Measurements from ENCODE around the gene POLR3G.

Gene POLR3G

DNA sequence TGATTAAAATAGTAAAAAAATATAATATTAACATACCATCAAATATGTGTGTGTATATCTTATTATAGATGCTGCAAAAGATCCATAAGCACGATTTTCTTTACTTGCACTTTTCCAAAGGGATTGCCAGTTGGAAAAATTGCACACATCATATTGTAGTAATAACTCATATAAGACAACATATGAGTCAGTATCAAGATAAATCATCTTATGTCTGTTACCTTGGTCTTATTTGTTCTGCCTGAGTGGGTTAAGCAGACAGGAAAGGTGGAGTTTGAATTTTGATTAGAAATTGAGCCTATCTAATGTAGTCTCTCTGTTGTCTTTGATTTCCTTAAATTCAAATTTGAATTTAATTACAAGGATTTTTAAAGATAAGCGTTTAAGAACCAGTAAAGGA is 30.1 kb downstream of the POLR3G start:
- no peak for DNase-seq

DNA sequence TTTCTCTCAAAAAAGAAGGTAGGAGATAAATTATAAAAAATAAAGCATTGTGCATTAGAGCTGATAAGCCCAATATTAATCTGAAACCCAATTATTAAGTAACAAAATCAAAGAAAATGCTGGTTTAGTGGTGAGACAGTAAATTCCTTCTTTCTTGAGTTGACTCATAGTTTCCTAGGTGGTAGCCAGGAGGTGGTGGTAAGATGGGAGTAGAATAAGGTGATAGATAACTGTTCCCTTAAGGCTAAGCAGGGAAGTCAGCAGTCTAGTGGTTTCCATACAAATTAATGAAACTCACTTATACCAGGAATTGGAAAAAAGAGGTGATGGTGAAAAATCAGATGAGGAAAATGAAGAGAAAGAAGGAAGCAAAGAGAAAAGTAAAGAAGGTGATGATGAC is 31.6 kb downstream of the POLR3G start:
- DNase-seq = no peak

DNA sequence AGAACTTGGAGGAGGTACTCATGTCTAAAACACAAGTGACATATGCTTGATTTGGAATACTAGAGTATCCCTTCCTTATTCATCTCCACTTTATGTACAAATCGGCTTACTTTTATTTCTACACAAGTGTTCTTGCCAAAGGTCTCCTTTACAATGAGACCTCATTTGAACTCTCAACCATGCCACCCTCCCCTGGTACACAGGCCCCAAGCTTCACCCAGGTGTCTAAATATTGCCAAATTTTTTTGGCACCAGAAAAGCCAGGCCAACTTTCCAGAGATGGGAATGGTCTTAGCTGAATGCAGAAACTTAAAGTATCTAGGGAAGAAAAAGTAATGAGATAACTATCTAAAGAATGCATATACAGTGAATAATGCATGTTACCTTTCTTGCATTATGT is 35.8 kb downstream of the POLR3G start:
- no peak for DNase-seq

DNA sequence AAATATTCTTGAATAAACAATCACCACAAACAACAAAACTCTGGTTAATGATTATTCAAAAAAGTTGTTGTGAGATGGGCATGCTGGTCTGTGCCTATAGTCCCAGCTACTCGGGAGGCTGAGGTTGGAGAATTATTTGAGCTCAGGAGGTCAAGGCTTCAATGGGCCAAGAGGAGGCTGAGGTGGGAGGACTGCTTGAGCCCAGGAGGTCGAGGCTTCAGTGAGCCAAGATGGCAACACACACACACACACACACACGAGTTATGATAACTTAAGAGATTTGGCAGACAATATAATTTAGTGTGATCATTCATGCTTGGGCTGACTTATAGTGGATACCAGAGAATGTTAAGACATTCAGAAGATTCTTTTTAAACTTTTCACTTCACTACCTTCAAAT is 39.9 kb downstream of the POLR3G start:
- no peak for DNase-seq

DNA sequence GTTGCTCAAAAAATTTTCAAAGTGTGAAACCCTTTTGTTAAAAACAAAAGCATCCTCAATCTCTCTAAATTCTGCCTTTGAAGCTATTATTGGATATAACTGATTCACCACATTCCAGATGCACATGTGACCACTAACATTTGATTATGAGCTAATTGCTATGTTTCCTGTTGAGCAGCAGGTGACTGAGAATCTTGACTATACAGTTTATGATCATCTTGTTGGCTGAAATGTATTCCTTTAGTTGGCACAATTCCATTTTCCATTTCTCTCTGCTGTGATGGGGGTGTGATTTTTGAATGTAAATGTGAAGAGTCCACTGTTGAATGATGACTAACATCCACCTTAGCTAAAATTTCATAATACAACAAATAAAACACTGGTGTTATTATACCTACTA is 44.0 kb downstream of the POLR3G start:
- DNase-seq = no peak

DNA sequence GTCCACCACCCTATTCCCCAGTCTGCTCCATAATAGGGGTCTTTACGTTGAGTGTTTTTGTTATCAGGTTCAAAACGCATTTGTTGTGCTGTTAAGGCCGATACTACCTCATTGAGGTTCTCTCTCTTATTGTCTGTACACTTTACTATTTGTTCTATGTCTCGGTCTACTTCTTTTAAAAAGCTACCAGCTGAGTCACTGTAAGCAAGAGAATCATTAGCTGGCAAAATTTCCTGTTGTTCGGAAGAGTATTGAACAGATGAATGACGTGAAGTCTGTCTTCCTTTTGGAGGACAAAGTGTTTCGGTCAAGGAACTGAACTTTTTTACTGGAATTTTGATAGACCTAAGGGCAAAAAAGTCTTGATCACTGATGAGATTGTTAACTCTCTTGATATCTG is 44.4 kb downstream of the POLR3G start:
- DNase-seq = no peak

DNA sequence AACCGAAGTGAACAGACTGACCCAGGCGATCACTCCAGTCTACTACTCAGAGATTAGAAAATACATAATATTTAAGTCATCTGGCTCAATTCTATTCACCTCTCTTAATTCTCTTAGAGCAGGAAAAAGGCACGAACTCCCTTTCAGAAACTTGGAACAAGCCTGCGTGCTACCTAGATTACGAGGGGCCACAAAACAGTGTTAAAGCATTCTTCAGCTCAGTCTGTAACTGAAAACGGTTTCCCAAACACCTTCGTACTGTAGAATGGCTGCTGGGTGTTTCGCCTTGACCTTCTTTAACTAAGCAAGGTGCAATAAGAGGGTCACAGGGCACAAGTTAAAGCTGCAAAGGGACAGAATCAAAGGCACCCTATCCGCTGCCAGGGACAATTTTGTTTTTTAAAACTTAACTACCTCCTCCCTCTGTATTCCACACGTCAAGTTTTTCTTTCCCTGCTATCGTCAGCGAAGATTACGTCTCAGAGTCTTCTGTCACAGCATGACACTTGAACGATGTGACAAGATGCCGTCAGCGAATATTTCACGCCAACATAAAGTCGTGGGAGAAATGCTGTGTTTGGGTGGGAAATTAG is 54.0 kb downstream of the POLR3G start:
- peak; percentile 49 for DNase-seq

DNA sequence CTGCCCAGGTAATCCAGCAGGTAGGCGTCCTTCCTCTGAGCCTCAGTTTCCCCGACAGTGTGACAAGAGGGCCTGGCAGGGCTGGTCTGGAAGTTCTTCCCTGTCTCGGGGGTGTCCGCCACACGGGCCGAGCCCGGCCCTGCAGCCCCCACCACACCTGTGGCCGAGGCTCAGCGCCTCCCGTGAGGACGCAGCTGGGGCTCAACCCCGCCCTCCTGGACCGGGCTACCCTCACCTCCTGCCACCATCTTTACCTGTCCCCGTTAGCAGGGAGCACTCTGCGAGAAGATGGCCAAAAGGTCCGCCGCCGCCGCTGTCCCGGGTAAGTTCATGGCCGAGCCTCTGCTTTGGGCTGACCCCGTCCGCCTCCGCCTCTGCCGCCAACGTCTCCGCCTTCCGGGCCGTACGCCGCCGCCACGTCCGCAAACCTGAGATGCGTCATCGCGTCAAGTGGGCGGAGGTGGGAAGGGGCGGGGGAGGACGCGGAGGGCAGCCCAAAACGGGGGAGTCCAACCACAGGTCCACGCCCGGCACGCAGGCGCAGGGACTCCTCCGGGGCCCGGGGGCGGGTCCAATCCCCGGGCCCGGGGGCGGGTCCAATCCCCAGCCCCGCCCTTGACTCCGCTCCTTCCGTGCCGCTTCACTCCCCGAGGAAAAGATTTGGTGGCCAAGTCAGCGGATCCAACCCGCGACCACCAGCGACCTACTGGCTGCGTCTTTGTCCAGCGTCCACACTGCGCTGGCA is 54.7 kb downstream of the POLR3G start, which contains the start of gene LYSMD3:
LYSMD3 (minus strand) TSS at position 391 of the 745 bp plus-strand sequence. CDS start 4,295 bp downstream, outside the sequence.
- peak; percentile 99 for DNase-seq

DNA sequence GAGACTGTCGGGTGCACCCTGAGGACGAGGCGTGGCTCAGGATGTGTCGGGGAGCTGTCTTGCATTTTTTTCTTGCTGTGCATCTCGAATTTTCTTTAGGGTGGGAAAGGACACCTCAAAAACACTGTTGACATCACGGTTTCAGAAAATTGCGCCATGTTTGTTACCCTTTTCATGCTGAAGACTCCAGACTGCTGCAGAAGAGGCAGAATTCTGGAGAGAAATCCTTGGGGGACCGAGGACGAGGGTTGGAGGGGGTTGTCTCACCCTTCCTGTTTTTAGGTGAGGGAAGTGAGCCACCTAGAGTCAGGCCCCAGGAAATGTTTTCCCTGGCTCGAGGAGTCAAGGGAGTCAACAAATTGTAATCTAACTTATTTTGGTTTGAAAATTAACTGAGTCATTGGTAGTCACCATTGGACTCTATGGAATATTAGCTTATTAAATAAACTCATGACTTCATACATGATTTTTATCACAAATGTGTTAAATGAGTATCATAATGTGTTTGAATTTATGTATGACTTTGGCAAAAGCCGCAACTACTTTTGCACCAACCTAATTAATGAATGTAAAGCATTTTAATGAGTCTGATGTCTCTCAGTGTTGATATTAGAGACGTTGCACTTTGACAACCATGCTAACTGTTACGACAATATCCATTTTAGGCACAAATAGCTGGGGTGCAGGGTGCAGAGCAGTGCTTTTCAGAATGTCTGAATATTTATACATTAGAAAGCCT is 55.4 kb downstream of the POLR3G start:
- DNase-seq = peak; percentile 91

DNA sequence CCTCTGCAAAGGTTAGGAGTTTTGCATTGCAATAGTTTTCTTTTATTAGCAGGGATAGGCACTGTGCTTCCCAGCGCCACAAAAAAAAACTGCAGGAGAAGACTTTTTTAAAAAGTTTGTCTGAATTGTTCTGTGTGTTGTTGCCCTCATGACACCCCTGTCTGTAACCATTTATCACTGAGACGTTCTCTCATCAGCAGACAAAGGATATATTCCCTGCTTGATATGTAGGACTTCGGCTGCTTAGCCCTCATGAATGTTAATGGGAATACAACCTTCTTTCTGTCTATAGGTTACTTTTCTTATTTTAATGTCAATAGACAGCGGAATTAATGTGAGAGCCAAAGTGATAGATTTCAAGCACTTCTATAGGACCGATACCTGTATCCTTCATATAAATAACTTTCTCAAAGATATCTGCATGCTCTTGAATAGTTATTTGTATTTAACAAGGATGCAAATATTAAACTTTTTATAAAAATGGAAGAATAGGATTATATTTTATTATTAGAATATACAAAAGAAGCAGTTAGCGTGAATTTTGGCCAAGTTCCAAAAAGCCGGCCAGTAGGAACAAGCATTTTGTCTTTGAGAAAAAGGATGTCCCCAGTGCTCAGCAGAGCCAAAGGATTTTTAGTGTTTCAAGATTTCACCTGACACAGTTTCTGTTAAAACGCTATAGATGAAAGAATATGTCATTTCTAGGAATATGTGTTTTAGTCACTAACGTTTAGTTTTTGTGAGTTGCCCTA is 56.2 kb downstream of the POLR3G start:
- peak; percentile 13 for DNase-seq

DNA sequence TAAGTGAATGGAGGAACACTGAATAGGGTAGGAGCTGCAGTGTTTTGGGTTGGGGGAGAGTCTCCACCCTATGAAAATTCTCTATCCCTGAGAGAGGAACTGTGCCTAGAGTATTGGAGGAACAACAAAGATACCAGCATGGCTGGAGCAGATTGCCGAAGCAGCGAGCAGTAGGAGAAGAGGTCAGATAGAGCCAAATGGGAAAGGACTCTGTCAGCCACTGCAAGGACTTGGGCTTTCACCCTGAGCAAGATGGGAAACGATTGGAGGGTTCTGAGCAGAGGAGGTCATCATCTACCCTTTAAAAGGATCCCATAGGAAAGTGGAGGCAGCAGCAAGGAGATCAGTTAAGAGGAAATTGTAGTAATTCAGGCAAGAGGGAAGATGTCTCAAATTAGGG is 59.1 kb downstream of the POLR3G start:
- DNase-seq = no peak

DNA sequence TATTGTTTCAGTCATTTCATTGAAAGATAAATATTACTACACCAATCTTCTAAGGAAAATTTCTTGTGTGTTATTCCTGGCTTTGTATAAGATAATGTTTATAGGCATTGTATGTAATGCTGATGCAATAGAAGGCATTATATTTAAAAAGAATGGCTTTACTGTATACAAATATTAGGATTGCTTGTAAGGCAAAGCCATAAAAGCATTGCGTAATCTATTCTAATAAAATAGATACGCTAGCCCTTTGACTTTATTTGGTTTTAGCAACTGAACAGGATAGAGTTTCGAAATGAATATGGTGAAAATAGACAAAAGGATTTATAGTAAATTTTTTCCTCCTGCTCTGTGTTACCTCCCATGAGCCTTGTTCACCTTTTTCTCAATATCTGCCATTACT is 60.3 kb downstream of the POLR3G start:
- no peak for DNase-seq

DNA sequence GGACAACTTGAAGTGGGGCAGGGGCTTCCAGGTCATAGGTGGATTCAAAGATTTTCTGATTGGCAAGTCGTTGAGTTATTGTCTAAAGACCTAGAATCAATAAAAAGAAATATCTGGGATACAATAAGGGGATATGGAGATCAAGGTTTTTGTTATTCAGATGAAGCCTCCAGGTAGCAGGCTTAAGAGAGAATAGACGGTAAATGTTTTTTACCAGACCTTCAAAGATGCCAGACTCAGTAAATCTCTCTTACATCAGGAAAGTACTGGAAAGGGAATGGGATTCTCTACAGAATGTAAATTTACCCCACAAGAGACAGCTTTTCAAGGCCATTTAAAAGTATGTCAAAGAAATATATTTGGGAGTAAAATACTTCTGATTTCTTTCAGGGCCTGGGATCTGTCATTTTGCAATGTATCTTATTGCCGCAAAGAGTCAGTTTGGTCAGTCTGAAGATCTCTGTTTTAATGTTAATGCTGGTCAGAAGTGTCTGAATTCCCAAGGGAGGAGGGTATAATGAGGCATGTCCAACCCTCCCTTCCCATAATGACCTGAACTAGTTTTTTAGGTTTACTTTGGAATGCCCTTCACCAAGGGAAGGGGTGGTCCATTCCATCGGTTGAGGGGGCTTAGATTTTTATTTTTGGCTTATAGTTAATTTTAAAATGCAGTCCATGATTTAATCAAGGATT is 68.3 kb downstream of the POLR3G start:
- DNase-seq = no peak

DNA sequence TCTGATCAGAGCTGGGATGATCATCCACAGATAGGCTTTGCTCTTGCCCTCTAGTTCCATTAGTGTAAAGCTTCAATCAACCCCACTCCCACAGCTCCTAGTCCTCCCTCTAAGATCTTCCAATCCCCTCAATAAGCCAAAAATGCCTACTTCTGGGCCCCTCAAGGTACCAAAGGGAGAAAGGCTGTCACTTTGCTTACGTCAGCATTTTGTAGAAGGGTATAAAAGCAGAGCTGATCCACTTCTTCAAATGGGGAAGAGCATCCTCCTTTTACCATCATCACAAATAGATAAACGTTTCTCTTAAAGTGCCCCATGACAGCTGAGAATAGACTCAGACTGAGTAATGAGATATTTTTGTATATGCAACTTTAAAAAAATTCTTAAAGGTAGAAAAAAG is 70.8 kb downstream of the POLR3G start:
- no peak for DNase-seq

DNA sequence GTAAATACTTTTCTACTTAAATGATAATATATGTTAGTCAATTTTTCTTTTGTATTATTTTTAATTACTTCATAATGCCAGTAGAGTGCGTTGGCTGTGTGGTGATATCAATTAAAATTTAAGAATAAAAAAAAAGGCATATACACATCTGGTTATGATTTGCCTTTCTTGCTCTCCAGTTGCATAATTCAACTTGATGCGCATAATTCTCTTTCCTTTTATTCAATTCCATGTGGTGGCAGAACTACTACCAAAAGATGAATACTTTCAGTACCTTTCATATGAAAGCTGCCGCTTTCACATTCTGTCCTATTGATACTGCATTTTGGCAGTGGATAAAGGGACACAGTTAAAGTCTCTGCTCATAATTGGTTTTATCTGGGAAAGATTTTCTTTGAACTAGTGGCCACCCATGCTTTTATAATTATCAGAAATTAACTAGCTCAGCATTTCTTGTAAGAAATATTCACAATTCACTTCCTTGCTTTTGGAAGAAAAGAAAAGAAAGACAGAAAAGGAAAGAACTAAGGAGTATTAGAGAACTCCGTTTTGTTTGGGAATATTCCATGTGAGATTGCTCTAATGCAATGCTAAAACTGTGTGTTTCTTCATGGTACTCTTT is 71.7 kb downstream of the POLR3G start:
- no peak for DNase-seq

DNA sequence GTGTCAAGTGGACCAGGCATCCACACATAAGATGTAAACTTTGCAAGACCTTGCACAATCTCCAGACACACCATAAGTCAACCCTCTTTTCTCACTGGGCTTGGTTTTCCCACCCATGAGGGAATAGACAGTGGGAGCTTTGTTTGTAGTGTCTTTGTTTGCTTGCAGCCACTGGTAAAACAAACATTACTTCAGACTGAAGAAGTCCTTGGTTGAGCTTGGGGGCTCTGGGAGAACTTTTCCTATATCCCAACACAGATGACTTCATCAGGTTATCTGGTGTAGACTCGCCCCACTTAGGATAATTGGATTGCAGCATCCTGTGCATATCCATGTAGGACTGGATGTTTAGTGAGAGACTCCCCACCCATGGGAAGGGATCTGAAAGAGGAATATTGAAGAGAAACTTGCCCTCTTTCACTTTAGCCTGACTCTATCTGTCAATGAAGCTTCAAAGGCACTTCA is 72.4 kb downstream of the POLR3G start:
- no peak for DNase-seq

DNA sequence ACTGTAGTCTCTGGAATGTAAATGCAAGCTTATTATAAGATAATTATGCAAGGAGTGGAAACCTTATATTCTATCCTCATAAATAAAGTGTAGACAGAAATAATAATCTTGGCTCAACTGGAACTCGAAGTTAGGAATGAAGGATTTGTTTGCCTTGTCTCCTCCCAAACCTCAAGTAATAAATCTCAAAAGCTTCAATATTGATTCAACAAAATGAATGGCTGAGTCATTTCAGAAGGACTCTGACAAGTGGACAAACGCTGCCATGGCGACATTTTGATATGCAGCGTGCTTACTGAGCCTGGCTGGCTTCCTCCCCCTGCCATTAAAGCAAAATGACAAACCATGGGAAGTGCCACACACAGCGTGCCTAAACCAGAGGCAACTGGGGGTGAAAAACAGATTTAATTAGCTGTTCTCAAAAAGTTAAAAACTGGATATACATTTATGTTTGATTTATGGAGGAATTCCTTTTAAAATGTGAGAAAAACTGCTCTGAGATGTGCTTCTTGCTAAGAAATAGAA is 73.5 kb downstream of the POLR3G start:
- no peak for DNase-seq

DNA sequence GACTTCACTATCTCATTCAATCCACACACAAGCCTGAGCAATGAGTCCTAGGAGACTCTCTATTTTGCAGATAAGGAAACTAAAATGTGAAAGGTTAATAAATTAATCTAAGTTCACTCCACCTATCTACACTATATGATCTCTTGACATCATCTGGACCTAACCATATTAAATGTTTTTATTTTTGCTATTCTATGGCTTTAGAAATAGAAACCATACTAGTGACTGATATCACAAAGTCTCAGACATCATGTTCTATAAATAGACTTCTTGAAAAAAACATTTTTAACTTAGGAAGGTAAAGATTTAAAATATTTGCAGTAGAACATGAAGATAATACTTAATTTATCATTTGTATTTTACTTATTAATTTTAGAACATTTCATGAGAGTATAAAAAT is 74.6 kb downstream of the POLR3G start:
- no peak for DNase-seq

DNA sequence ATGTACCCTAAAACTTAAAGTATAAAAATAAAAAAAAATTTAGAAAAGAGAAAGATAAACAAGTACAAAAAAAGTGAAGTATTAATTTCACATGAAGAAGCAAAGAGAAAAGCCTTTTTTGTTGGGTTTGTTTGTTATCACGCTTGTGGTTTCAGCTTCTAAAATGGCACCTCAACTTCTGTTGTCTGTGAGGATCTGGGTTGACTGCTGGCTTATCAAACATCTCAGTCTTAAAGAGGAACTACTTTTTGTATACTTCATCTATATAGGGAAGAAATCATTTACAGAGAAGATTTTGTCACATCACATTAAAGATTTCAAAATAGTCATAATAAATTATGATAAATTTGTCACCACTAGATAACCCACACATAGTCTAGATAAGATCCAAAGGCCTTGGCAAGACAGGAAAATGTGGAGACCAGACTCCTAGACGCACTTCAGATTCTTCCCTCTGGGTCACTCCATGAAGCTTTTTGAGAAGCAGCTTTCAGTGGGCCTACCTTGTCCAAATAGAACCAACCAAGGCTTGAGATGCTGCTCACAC is 75.1 kb downstream of the POLR3G start:
- peak; percentile 83 for DNase-seq

DNA sequence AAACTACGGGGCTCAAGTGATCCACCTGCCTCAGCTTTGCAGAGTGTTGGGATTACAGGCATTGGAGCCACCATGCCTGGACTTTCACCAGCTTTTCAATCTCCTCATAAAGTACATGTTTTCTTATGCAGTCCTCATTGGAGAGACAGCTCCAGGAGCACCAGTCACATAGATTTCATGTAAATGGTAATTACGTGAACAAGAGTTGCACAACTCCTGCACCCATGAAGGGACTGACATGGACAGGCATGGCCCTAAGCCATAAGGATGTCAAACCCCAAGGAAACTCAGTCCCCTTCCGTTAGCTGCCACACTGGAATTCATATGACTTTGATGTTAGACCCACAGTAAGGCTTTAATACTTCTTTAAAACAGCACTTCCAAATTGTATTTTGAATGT is 76.3 kb downstream of the POLR3G start:
- DNase-seq = no peak

DNA sequence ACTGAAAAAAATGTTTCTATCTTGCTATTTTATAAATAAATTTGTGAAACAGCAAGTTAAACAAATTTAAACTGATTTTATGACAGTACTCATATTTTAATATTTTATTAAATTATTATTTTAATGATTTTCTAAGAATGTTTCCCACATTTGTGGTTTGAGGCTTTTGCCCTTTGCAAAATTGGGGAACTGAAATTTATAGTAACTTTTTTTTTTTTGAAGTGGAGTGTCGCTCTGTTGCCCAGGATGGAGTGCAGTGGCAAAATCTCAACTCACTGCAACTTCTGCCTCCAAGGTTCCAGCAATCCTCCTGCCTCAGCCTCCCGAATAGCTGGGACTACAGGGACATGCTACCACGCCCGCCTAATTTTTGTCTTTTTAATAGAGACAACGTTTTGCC is 76.7 kb downstream of the POLR3G start:
- DNase-seq = no peak

DNA sequence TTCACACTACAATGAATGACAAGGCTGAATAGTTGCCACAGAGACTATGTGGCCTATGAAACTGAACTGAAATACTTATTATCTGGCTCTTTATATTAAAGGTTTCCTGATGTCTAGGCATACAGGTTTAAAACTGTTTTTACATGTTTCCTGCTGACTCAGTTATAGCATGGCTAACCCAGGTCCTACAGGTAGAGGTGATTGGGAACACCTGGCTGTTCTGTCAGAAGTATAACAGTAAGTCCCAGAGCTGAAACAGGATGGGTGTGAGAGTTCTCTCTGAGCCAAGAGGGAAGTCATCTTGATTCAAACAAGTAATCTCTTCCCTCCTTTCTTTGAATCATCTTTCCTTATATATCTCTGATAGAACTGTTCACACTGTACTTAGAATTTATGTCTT is 79.0 kb downstream of the POLR3G start:
- no peak for DNase-seq
